HG02610 (cell line): Measurements from ENCODE around the gene TRABD2B.

Experiments used
- ATAC-seq: cut with Tn5 transposase; IDR thresholded peaks from one replicate; pipeline ENCODE4 v1.9.1; 2021; ENCODE audit warnings: mild to moderate bottlenecking, moderate library complexity; ENCODE audit not compliant: unreplicated experiment

The TRABD2B gene

GRCh38 chr1:47784497-47784822 lies 212.7 kb downstream of the TRABD2B start:
- ATAC-seq, result no peak

- no peak for ATAC-seq
These were observed 213.3 kb downstream of the TRABD2B start for GRCh38 chr1:47783638-47784496.

GRCh38 chr1:47782414-47783166 lies 214.6 kb downstream of the TRABD2B start:
- no peak for ATAC-seq

- ATAC-seq, result no peak
These were observed 215.8 kb downstream of the TRABD2B start for GRCh38 chr1:47781171-47781959.

- ATAC-seq, result no peak
These were observed 216.7 kb downstream of the TRABD2B start for GRCh38 chr1:47780469-47780995.

- no peak for ATAC-seq
These were observed 217.6 kb downstream of the TRABD2B start for GRCh38 chr1:47779613-47780012.

GRCh38 chr1:47778280-47778679 lies 218.9 kb downstream of the TRABD2B start:
- ATAC-seq, result no peak

GRCh38 chr1:47777322-47777721 lies 219.9 kb downstream of the TRABD2B start:
- ATAC-seq, result no peak

- ATAC-seq, result no peak
These were observed 220.5 kb downstream of the TRABD2B start for GRCh38 chr1:47776667-47777131.

- ATAC-seq, result no peak
These were observed 222.0 kb downstream of the TRABD2B start for GRCh38 chr1:47774986-47775834.

GRCh38 chr1:47772960-47773682 lies 224.1 kb downstream of the TRABD2B start:
- ATAC-seq, result no peak

GRCh38 chr1:47772281-47772680 lies 224.9 kb downstream of the TRABD2B start:
- no peak for ATAC-seq

GRCh38 chr1:47771751-47772150 lies 225.4 kb downstream of the TRABD2B start:
- no peak for ATAC-seq

GRCh38 chr1:47769983-47770382 lies 227.2 kb downstream of the TRABD2B start:
- ATAC-seq, result no peak

- ATAC-seq, result no peak
These were observed 227.9 kb downstream of the TRABD2B start for GRCh38 chr1:47769295-47769694.

GRCh38 chr1:47767741-47768100 lies 229.5 kb downstream of the TRABD2B start:
- ATAC-seq, result no peak

- no peak for ATAC-seq
These were observed 230.1 kb downstream of the TRABD2B start for GRCh38 chr1:47766832-47767740.

- no peak for ATAC-seq
These were observed 231.3 kb downstream of the TRABD2B start for GRCh38 chr1:47765742-47766485.
